Kidney (tissue), 14 donors: ENCODE data around the gene SFXN2. TPM values are rescaled to one million over a fixed set of nuclear protein-coding genes. Genes with fewer than 3 reads are reported as not detected.
A peak's percentile ranks its signal among the peaks of the same experiment; 100 is the strongest.

Experiments
- DNase-seq, 5 donors: peaks; one replicate each; pipeline ENCODE4 v3.0.0-alpha.2; 2013 to 2020
- FAIRE-seq: peaks from 2 replicates; lab custom pipeline; 2012; peaks lifted over from hg19 to GRCh38; lab: Jason Lieb, UNC
- H3K27ac ChIP-seq, 2 donors: one replicate each; pipeline ENCODE4 v1.7.0; 2013; ENCODE audit warnings: low read depth in 2 of 2, low read length in 2 of 2, inconsistent platforms in 1 of 2
- H3K27me3 ChIP-seq: one replicate; pipeline ENCODE4 v1.7.1; 2013; ENCODE audit warnings: low read length, inconsistent platforms; ENCODE audit not compliant: control insufficient read depth, insufficient read depth
- H3K36me3 ChIP-seq, 3 donors: one replicate each; pipeline versions ENCODE4 v1.7.0 to v1.7.1; 2013; ENCODE audit warnings: low read length in 3 of 3, control low read depth in 1 of 3, inconsistent platforms in 1 of 3; ENCODE audit not compliant: insufficient read depth in 3 of 3, control insufficient read depth in 2 of 3
- H3K4me1 ChIP-seq, 3 donors: one replicate each; pipeline versions ENCODE4 v1.7.0 to v1.7.1; 2013; ENCODE audit warnings: low read length in 3 of 3, inconsistent platforms in 1 of 3, low read depth in 1 of 3; ENCODE audit not compliant: control insufficient read depth in 2 of 3, insufficient read depth in 2 of 3
- H3K4me3 ChIP-seq, 3 donors: one replicate each; pipeline versions ENCODE4 v1.7.0 to v1.8.1; 2013; ENCODE audit warnings: low read length in 3 of 3, control low read depth in 1 of 3, inconsistent platforms in 1 of 3
- H3K9ac ChIP-seq, 3 donors: one replicate each; pipeline versions ENCODE4 v1.7.0 to v1.7.1; 2013; ENCODE audit warnings: low read length in 3 of 3, control low read depth in 1 of 3, inconsistent platforms in 1 of 3
- H3K9me3 ChIP-seq, 3 donors: one replicate each; pipeline versions ENCODE4 v1.7.0 to v1.7.1; 2013; ENCODE audit warnings: low read length in 3 of 3, control low read depth in 1 of 3, inconsistent platforms in 1 of 3; ENCODE audit not compliant: control insufficient read depth in 2 of 3, insufficient read depth in 1 of 3
- CTCF ChIP-seq: IDR thresholded peaks from 3 replicates; pipeline ENCODE4 v1.5.1; 2012; ENCODE audit warnings: mild to moderate bottlenecking, moderate library complexity, borderline replicate concordance; ENCODE audit not compliant: insufficient read depth; ENCODE audit errors: extremely low read depth
- intact Hi-C: fragments of 100-400 bp; cut with DNase I; formaldehyde crosslinking; loops from one replicate; pipeline ENCODE4 v1.11.1; 2022
- polyA plus RNA-seq: library from polyadenylated mRNA; stranded (reverse); fragments of 350-450 nt; fragmentation: Illumina TruSeq; extraction: RNeasy Lipid Tissue Mini Kit (QIAGEN cat#74804); gene quantifications from one replicate; pipeline ENCODE4 v1.2.3, GENCODE V29; 2014; ENCODE audit warnings: low read depth, low replicate concordance; ENCODE audit not compliant: insufficient read depth
- total RNA-seq: library from RNA; stranded (reverse); fragmentation: NEBNext Ultra II Directional; extraction: Animal tissue kit (Norgen Biotek cat#: 25700); gene quantifications from one replicate; pipeline ENCODE4 v1.2.1, GENCODE V29; 2021
- donor health status: control.
- donor health status: control.
- donor health status: control.
- donor health status: control.
- donor health status: control.
- donor health status: DM: yes; HTN: yes; CAD: no.
- donor health status: Normal renal cell carcinoma (clear cell type).

The SFXN2 gene
- total and polyA plus RNA-seq, 2 donors from 2014 or later = 17.3 to 72.1 TPM

- peak overlapping the region in 2 of 3 donors; percentile 76 to 81 for H3K9ac ChIP-seq
- no peak for FAIRE-seq
- peak in 2 of 5 donors; percentile 33 to 47 for DNase-seq
Measured at GRCh38 chr10:102777711-102778453, 63.4 kb downstream of the SFXN2 start.

GRCh38 chr10:102778781-102779180, 64.3 kb downstream of the SFXN2 start:
- no peak for TF ChIP-seq CTCF
- Histone ChIP-seq H3K27me3 (no peaks in the 10 kb centered on the region), H3K9me3 (no peaks in the 10 kb centered on the region), H3K27ac (peak overlapping the region in 1 of 2 donors; percentile 98), H3K4me3 (no peak overlapping the region), H3K4me1 (peaks cover 14 to 76% (median 72%) of the 10 kb centered on the region in 3 donors), H3K9ac (no peak overlapping the region), H3K36me3 (no peaks in the 10 kb centered on the region)
- FAIRE-seq = no peak
- DNase-seq = no peak
- intact Hi-C loops = no loop called here

More at GRCh38 chr10:102777711-102778453, 63.4 kb downstream of the SFXN2 start:
- H3K4me1 ChIP-seq = peaks cover 14 to 67% (median 64%) of the 10 kb centered on the region in 3 donors
- no peaks in the 10 kb centered on the region for H3K36me3 ChIP-seq
- peak overlapping the region in 1 of 3 donors; percentile 10 for H3K4me3 ChIP-seq
- TF ChIP-seq CTCF = no peak
- no peaks in the 10 kb centered on the region for H3K9me3 ChIP-seq
- H3K27me3 ChIP-seq = no peaks in the 10 kb centered on the region
- intact Hi-C loops = no loop called here
- H3K27ac ChIP-seq = peak overlapping the region; percentile 93 to 98

GRCh38 chr10:102779680-102780526, 65.5 kb downstream of the SFXN2 start:
- Histone ChIP-seq H3K4me1 (peaks cover 14 to 68% (median 67%) of the 10 kb centered on the region in 3 donors), H3K9ac (no peak overlapping the region), H3K4me3 (no peak overlapping the region), H3K27ac (peak overlapping the region in 1 of 2 donors; percentile 87), H3K36me3 (no peaks in the 10 kb centered on the region), H3K9me3 (no peaks in the 10 kb centered on the region), H3K27me3 (no peaks in the 10 kb centered on the region)
- DNase-seq (peak in 4 of 5 donors; percentile 62 to 82 (median 73)), FAIRE-seq (no peak)
- no peak for TF ChIP-seq CTCF
- intact Hi-C loops = no loop called here
